K562 (cell line): Measurements from ENCODE around the gene TTC24. TPM values are rescaled to one million over a fixed set of nuclear protein-coding genes. Genes with fewer than 3 reads are reported as not detected.

Experiments used
- CREB1 ChIP-seq, 2 experiments: sonication (generic) in 1 of 2; formaldehyde crosslinking in 1 of 2; IDR thresholded peaks; 2 replicates each; pipeline versions ENCODE4 v1.6.1 to v1.8.0; 2012 to 2022; ENCODE audit warnings: inconsistent platforms in 1 of 2, mild to moderate bottlenecking in 1 of 2, missing genetic modification reagents in 1 of 2, moderate library complexity in 1 of 2
- CTBP1 ChIP-seq: fragments of 450-650 bp; IDR thresholded peaks from 2 replicates; pipeline ENCODE4 v1.6.1; 2016; ENCODE audit warnings: borderline replicate concordance
- FOXJ3 ChIP-seq: sonication (generic); formaldehyde crosslinking; IDR thresholded peaks from 2 replicates; pipeline ENCODE4 v1.4.0; 2020; ENCODE audit warnings: mild to moderate bottlenecking, missing genetic modification reagents
- GTF2E2 ChIP-seq: fragments of 200-800 bp; sonication (Bioruptor generic); IDR thresholded peaks from 2 replicates; pipeline ENCODE4 v1.6.1; 2016; ENCODE audit warnings: missing genetic modification characterization, missing compliant biosample characterization
- HDAC1 ChIP-seq, 2 experiments: fragments of 450-650 bp; IDR thresholded peaks; 2 replicates each; pipeline ENCODE4 v1.6.1; 2016 to 2017; ENCODE audit warnings: inconsistent platforms in 1 of 2, mild to moderate bottlenecking in 1 of 2, moderate library complexity in 1 of 2
- HES1 ChIP-seq: fragments of 450-650 bp; IDR thresholded peaks from 2 replicates; pipeline ENCODE4 v1.6.1; 2016; ENCODE audit warnings: low read depth, mild to moderate bottlenecking, moderate library complexity
- HLTF ChIP-seq: fragments of 450-650 bp; IDR thresholded peaks from 2 replicates; pipeline ENCODE4 v1.6.1; 2016
- MAZ ChIP-seq, 2 experiments: fragments of 450-650 bp in 1 of 2; sonication (generic) in 1 of 2; formaldehyde crosslinking; IDR thresholded peaks in 1 of 2; conservative IDR thresholded peaks in 1 of 2; 2 replicates each; pipeline versions ENCODE4 v1.4.0 to v1.5.0; 2020; ENCODE audit warnings: mild to moderate bottlenecking in 1 of 2, missing genetic modification reagents in 1 of 2
- MIER1 ChIP-seq: fragments of 450-650 bp; IDR thresholded peaks from 2 replicates; pipeline ENCODE4 v1.6.1; 2016; ENCODE audit warnings: antibody characterized with exemption, mild to moderate bottlenecking, low read depth
- MLX ChIP-seq, 2 experiments: fragments of 450-650 bp in 1 of 2; sonication (generic) in 1 of 2; formaldehyde crosslinking; conservative IDR thresholded peaks; 2 replicates each; pipeline versions ENCODE4 v1.4.0 to v1.8.1; 2020 to 2022; ENCODE audit warnings: mild to moderate bottlenecking in 1 of 2, missing genetic modification reagents in 1 of 2
- MXI1 ChIP-seq: IDR thresholded peaks from 2 replicates; pipeline ENCODE4 v1.6.1; 2011; ENCODE audit warnings: low read depth, mild to moderate bottlenecking, improper control_type of control experiment, low read length
- MYNN ChIP-seq, 2 experiments: sonication (generic); formaldehyde crosslinking in 1 of 2; IDR thresholded peaks; 2 replicates each; pipeline versions ENCODE4 v1.5.0 to v1.6.1; 2016 to 2020; ENCODE audit warnings: antibody characterized with exemption in 1 of 2, missing genetic modification reagents in 1 of 2
- NONO ChIP-seq, 2 experiments: fragments of 200-400 bp in 1 of 2; fragments of 450-650 bp in 1 of 2; formaldehyde crosslinking in 1 of 2; IDR thresholded peaks; 2 replicates each; pipeline ENCODE4 v1.6.1; 2017; ENCODE audit warnings: low read depth in 2 of 2, mild to moderate bottlenecking in 2 of 2, moderate library complexity in 2 of 2, low read length in 1 of 2
- RBM34 ChIP-seq: fragments of 200-400 bp; formaldehyde crosslinking; IDR thresholded peaks from 2 replicates; pipeline ENCODE4 v1.6.1; 2018; ENCODE audit warnings: low read length, borderline replicate concordance; ENCODE audit not compliant: insufficient read depth
- SAFB ChIP-seq: fragments of 200-400 bp; formaldehyde crosslinking; IDR thresholded peaks from 2 replicates; pipeline ENCODE4 v1.6.1; 2017; ENCODE audit warnings: low read depth, low read length, borderline replicate concordance
- SMAD2 ChIP-seq: fragments of 150-350 bp; IDR thresholded peaks from 2 replicates; pipeline ENCODE4 v1.6.1; 2014; ENCODE audit warnings: low read depth, mild to moderate bottlenecking, low read length
- SOX6 ChIP-seq: fragments of 450-650 bp; IDR thresholded peaks from 2 replicates; pipeline ENCODE4 v1.6.1; 2014; ENCODE audit warnings: mild to moderate bottlenecking
- SRSF7 ChIP-seq: fragments of 200-400 bp; formaldehyde crosslinking; optimal IDR thresholded peaks from 2 replicates; pipeline ENCODE3; 2017; ENCODE audit warnings: mild to moderate bottlenecking, low read depth, low read length
- SRSF9 ChIP-seq: fragments of 200-400 bp; formaldehyde crosslinking; IDR thresholded peaks from 2 replicates; pipeline ENCODE4 v1.6.1; 2017; ENCODE audit warnings: low read depth, low read length, borderline replicate concordance
- ZNF586 ChIP-seq: fragments of 450-650 bp; formaldehyde crosslinking; conservative IDR thresholded peaks from 2 replicates; pipeline ENCODE4 v1.4.0; 2020; ENCODE audit warnings: mild to moderate bottlenecking, moderate library complexity
- ZNF644 ChIP-seq: fragments of 200-800 bp; sonication (Bioruptor generic); IDR thresholded peaks from 2 replicates; pipeline ENCODE4 v1.6.1; 2016; ENCODE audit warnings: low read depth, missing genetic modification characterization, missing compliant biosample characterization
- polyA plus RNA-seq, 8 experiments: library from polyadenylated mRNA; depleted of rRNA in 4 of 8; stranded (reverse) in 5 of 8; unstranded in 3 of 8; fragments of >200 nt; fragmentation: Nextera tagmentation in 2 of 8; fragmentation: Illumina TruSeq in 1 of 8; extraction: Ambion mirVana in 2 of 8; extraction: Trizol in 1 of 8; gene quantifications; 2 replicates each; pipeline versions ENCODE4 v1.2.1 to v1.2.3, GENCODE V29; 2011 to 2014; ENCODE audit warnings: inconsistent platforms in 1 of 8, missing spikeins in 1 of 8
- total RNA-seq, 7 experiments: library from RNA; depleted of rRNA in 6 of 7; stranded (reverse); fragments of >200 nt in 6 of 7; fragmentation: Illumina TruSeq in 2 of 7; extraction: Trizol in 2 of 7; gene quantifications; 2 replicates each; pipeline versions ENCODE4 v1.2.1 to v1.2.3, GENCODE V29; 2011 to 2021; ENCODE audit warnings: low replicate concordance in 1 of 7
- TF ChIP-seq, protein P1 (sequence below), 2 experiments: fragments of 450-650 bp in 1 of 2; IDR thresholded peaks; 2 replicates each; pipeline ENCODE4 v1.6.1; 2011 to 2017; ENCODE audit warnings: low read depth in 2 of 2, antibody characterized with exemption in 1 of 2, borderline replicate concordance in 1 of 2, low read length in 1 of 2, mild to moderate bottlenecking in 1 of 2, mixed read lengths in 1 of 2; ENCODE audit not compliant: control insufficient read depth in 1 of 2
- TF ChIP-seq, protein P2 (sequence below): IDR thresholded peaks from 2 replicates; pipeline ENCODE4 v1.6.1; 2016; ENCODE audit warnings: missing genetic modification characterization, missing compliant biosample characterization

TTC24 gene
- total and polyA plus RNA-seq, 9 of the 15 experiments (the other 6 are each of a cell fraction or from before 2014, with no cell fraction given) = not detected

DNA sequence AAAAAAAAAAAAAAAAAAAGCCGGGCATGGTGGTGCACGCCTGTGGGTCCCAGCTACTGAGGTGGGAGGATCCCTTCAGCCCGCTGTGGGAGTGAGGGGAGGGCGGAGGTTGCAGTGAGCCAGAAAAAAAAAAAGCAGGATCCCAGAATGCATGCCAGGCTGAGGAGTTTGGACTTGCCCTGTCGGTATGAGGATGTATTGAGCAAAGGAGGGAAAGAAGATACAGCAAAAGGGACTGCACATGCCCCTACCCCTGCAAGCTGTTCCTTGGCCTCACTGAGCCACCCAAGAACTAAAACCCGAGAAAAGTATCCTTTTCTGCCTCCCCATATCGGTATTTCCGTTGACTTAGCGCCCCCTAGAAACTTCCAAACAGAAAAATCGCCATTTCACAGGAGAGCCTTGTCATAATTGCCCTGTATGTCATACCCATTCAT lies 23.1 kb downstream of the TTC24 start (continued):
- TF ChIP-seq, protein P1, sequence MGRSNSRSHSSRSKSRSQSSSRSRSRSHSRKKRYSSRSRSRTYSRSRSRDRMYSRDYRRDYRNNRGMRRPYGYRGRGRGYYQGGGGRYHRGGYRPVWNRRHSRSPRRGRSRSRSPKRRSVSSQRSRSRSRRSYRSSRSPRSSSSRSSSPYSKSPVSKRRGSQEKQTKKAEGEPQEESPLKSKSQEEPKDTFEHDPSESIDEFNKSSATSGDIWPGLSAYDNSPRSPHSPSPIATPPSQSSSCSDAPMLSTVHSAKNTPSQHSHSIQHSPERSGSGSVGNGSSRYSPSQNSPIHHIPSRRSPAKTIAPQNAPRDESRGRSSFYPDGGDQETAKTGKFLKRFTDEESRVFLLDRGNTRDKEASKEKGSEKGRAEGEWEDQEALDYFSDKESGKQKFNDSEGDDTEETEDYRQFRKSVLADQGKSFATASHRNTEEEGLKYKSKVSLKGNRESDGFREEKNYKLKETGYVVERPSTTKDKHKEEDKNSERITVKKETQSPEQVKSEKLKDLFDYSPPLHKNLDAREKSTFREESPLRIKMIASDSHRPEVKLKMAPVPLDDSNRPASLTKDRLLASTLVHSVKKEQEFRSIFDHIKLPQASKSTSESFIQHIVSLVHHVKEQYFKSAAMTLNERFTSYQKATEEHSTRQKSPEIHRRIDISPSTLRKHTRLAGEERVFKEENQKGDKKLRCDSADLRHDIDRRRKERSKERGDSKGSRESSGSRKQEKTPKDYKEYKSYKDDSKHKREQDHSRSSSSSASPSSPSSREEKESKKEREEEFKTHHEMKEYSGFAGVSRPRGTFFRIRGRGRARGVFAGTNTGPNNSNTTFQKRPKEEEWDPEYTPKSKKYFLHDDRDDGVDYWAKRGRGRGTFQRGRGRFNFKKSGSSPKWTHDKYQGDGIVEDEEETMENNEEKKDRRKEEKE (IDR thresholded peaks at IDR 0.05; ENCODE audit: borderline replicate concordance in 1 of 2, control insufficient read depth in 1 of 2, low read depth in 2 of 2, low read length in 1 of 2) = no peak
- peak; percentile 28; the same call in 1 of the 2 replicates for TF ChIP-seq CTBP1
- TF ChIP-seq HDAC1 (IDR thresholded peaks at IDR 0.05) = 0 out of 4 replicates have a peak, but pooled peaks of 1 of the 2 experiments have one; percentile 17
- no peak for TF ChIP-seq MLX (CRISPR knock-in tag; conservative IDR thresholded peaks at IDR 0.05)
- TF ChIP-seq ZNF586 (CRISPR knock-in tag) = no peak
- no peak for TF ChIP-seq SRSF7
- TF ChIP-seq SOX6 = no peak
- TF ChIP-seq HLTF = peak; percentile 38; the same call in 1 of the 2 replicates
- no peak for TF ChIP-seq MYNN (IDR thresholded peaks at IDR 0.05)
- no peak for TF ChIP-seq MYNN (CRISPR knock-in tag; IDR thresholded peaks at IDR 0.05)
- TF ChIP-seq MXI1 = no peak
- TF ChIP-seq SRSF9 = no peak
- no peak for TF ChIP-seq MAZ (CRISPR knock-in tag; conservative IDR thresholded peaks at IDR 0.05 in 1 of 2, IDR thresholded peaks at IDR 0.05 in 1 of 2)
- TF ChIP-seq GTF2E2 = no peak
- TF ChIP-seq MIER1 = 0 out of 2 replicates have a peak, but pooled peaks have one; percentile 53
- no peak for TF ChIP-seq CREB1 (IDR thresholded peaks at IDR 0.05)
- TF ChIP-seq CREB1 (CRISPR knock-in tag; IDR thresholded peaks at IDR 0.05) = no peak
- no peak for TF ChIP-seq NONO (IDR thresholded peaks at IDR 0.05; ENCODE audit: low read depth in 2 of 2, low read length in 1 of 2)
- no peak for TF ChIP-seq SMAD2
- no peak for TF ChIP-seq FOXJ3 (CRISPR knock-in tag)
- no peak for TF ChIP-seq SAFB
- TF ChIP-seq HES1 = no peak
- no peak for TF ChIP-seq ZNF644 (tag)
- TF ChIP-seq, protein P2, sequence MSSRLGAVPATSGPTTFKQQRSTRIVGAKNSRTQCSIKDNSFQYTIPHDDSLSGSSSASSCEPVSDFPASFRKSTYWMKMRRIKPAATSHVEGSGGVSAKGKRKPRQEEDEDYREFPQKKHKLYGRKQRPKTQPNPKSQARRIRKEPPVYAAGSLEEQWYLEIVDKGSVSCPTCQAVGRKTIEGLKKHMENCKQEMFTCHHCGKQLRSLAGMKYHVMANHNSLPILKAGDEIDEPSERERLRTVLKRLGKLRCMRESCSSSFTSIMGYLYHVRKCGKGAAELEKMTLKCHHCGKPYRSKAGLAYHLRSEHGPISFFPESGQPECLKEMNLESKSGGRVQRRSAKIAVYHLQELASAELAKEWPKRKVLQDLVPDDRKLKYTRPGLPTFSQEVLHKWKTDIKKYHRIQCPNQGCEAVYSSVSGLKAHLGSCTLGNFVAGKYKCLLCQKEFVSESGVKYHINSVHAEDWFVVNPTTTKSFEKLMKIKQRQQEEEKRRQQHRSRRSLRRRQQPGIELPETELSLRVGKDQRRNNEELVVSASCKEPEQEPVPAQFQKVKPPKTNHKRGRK (tag) = peak; percentile 58; the same call in 1 of the 2 replicates
- no peak for TF ChIP-seq RBM34
